Forelimb muscle (tissue), 1 donor: ENCODE data around the gene NT5E. TPM values are rescaled to one million over a fixed set of nuclear protein-coding genes. Genes with fewer than 3 reads are reported as not detected.
A peak's percentile ranks its signal among the peaks of the same experiment; 100 is the strongest.
"Not testable (repeated sequence)": the region's sequence is repeated elsewhere in the genome, so short reads cannot be mapped to it uniquely, and the experiment has no call there.

ENCODE experiments used
- DNase-seq: peaks from one replicate; pipeline ENCODE4 v3.0.0-alpha.2; 2013; ENCODE audit warnings: low read depth
- polyA plus RNA-seq: library from polyadenylated mRNA; unstranded; fragments of 120-200 nt; gene quantifications from one replicate; pipeline ENCODE4 v1.2.1, GENCODE V29; 2013; ENCODE audit not compliant: insufficient read length

NT5E gene
- polyA plus RNA-seq = 20.8 TPM

DNA sequence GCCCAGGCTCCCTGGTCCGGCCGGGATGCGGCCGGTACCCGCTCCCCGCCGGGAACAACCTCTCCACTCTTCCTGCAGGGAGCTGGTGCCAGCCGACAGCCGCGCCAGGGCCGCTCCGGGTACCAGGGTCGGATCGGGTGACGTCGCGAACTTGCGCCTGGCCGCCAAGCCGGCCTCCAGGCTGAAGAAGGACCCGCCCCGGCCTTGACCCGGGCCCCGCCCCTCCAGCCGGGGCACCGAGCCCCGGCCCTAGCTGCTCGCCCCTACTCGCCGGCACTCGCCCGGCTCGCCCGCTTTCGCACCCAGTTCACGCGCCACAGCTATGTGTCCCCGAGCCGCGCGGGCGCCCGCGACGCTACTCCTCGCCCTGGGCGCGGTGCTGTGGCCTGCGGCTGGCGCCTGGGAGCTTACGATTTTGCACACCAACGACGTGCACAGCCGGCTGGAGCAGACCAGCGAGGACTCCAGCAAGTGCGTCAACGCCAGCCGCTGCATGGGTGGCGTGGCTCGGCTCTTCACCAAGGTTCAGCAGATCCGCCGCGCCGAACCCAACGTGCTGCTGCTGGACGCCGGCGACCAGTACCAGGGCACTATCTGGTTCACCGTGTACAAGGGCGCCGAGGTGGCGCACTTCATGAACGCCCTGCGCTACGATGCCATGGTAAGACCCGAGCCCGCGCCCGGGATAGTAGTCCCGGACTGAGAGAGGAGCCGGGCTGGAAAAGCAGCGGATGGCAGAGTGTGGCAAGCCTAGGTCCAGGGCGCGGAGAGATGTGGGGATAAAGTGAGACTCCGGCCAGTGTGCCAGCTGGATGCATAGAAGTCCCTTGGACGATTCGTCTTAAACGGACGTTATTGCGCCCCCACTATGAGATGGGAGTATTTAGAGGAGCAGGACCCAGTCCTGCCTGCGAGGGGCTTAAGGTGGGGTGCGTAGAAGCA is at the start of gene NT5E:
TSS of gene NT5E (plus strand) at position 266 of the 942 bp plus-strand sequence. CDS start at position 323, 57 bp downstream.
- DNase-seq = no peak

DNA sequence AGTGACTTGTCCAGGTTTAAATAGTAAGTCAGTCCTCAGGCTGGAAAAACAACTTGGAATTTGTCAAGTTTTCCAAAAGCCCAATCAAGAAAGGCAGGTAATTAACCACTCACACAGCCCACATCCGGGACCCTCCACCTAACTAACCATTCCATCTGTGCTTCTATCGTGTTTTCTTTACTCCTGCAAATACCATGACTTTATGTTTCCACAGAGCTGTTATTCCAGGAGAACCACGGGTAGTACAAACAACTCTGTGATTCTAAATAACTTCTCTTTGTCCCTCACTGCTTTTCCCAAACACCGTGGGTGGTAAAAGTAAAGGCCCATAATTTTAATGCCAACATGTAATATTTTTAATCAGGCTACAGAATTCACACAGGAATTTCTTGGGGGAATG is 49.6 kb upstream of the NT5E start:
- DNase-seq = no peak

DNA sequence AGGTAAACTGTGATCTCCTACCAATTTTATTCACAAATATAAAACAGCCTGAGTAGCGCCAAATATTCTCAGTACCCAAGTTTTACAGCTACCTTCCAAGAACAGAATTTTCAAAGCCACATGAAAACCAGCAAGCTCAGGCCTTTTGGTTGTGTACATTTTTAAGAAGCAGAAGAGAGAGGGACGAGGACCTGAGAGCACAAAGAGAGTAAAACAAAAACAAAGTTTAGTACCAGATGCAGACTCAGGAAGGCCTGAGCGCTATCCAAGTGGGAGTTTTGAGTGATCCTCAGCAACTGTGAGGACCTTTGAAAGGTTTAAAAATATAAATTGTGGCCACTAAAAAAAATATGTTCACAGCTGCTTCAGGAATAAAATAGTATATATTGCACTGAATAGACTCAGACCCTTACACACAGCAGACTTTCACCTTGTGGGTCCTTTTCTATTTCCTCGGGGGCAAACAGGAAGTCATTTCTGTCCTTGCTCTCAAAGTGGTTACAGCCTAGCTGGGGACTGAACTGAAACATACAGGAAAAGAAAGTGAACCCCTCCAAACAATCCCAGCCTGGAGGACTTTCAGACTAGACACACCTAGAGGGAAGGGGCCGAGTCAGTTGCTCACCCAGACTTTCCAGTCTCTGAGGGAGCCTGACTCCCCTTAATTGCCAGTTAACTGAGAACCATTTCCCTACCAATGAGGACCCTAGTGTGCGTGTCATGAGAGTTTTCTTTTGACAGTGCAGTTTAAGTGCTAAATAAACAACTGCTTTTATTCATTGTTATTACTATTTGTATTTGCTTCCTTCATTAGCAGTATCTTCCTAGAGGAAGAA is 48.5 kb upstream of the NT5E start:
- no peak for DNase-seq

DNA sequence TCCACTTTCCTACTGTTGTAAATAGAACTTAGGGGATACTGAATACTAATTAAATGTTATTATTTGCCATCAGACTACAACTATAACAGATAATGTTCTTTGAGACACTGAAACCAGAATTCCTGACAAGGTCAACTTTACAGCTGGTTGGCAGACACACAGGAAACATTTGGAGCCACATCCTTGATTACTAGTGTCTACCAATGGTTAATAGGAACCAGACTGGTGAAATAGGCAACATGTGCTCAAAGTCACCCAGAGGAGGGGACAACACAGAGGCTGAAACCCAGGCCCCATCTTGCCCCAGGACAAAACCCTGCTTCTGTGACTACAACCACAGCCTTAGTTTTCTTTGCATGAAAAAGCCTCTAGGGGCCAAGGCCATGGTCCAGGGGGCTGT is 47.8 kb upstream of the NT5E start:
- DNase-seq = no peak

DNA sequence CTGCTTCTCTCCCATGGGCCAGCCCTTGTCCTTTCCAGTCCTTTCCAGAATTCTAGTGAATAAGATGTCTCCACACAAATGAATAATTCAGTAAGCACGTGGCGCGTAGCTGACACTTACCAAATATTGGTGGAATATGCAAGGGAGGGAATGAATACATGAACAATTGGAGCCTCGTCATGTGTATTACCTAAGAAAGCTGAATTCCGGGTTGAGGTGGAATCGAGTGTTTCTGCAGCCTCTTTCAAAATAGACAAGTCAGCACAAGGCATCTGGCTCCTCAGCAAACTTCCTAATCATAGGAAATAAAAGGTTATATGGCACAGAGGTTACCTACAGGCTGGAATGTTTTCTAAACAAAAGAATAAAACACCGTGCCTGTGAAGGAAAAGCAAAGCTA is 47.0 kb upstream of the NT5E start:
- no peak for DNase-seq

DNA sequence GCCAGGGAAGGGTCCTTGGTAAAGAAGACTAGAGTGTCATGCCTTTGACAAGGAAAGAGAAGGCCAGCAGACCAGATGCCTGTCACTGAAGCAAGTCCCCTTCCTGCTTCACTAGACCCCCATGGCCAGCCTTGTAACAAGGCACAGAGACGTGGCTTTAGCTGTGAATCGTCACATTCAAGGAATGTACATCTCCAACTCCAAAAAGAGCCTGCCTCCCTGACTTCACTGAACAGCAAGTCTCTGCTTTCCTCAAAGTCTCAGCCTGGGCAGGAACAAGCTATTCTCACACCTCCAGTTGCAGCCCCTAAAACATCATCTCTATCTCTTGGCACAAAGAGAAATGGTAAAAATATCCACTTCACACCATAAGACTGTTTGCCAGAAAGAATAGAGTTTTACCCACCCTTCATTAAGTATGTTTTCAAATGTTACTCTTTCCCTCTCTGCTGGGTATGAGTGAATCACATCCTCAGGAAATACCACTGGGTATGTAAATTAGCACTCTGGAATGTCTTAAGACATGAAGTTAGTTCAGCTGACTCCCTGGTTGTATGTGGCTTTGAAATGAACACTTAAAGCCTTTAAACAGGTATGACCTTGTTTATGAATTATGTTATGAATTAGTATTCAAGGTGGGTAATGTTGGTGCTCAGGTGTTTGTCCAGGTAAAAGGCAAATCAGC is 46.4 kb upstream of the NT5E start:
- no peak for DNase-seq

DNA sequence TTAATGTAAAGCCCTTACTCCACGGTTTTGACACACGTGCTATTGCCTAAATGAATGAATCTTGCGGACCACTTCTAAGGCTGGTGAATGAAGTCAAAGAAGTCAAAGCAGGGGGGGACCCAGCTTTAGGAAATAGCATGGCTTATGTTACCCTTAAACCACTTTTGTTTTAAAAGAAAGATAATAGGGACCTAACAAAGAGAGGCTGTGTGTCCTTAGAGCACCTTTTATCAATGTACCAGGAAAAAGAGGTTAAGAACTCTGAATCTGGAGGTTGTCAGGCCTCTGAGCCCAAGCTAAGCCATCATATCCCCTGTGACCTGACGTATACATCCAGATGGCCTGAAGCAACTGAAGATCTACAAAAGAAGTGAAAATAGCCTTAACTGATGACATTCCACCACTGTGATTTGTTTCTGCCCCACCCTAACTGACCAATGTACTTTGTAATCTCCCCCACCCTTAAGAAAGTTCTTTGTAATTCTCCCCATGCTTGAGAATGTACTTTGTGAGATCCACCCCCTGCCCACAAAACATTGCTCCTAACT is 45.8 kb upstream of the NT5E start:
- not testable (repeated sequence) for DNase-seq

DNA sequence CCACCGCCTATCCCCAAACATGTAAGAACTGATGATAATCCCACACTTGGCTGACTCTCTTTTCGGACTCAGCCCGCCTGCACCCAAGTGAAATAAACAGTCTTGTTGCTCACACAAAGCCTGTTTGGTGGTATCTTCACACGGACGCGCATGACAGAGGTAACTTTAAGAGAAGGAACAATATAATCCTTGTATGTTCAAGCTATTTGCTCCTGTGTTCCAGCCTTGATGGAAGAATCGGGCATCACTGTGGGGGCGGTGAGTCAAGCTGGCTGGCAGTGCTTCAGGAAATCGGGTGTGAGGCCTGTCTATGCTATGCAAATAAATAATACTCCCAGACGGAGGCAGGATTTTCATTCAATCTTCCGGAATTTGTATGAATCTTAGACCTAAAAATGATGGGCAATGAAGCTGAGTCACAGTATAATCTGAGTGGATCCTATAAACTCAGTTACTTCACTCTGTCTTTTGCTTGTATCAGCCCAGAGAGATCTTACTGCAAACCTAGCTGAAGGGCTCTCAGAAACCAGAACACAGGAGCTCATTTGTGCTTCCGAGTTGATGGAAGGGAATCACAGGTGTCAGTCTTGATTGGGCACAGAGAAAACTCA is 45.2 kb upstream of the NT5E start:
- no peak for DNase-seq

DNA sequence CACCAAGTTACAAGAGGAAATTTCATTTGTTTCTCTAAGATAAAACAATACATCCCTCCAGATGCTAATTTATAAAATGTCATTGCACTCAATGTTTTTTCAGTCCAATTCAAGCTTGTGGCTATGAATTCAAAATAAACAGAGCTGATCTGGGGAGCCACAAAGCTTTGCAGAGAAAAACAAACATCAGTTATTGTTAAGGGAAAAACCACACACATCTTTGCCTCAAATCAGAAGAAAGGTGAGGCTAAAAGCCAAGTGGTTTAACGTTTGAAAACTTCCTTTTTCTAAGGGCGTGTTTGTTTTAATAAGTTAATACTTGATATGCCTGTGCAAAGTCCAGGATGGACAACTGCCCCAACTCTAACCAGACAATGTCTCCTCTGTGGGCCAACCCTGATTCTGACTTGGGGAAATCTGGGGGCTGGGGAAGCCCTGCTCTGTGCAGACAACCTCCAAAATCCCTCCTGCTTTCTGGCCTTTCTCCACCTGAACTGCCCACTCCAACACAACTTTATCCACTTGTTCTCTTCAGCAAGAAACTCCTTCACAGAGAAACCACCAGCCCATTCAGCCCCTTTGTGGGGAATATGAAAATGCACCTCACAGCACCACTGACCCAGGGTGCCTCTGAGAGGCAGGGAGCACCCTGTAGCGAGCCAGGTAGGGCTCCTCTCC is 44.6 kb upstream of the NT5E start:
- DNase-seq = no peak

DNA sequence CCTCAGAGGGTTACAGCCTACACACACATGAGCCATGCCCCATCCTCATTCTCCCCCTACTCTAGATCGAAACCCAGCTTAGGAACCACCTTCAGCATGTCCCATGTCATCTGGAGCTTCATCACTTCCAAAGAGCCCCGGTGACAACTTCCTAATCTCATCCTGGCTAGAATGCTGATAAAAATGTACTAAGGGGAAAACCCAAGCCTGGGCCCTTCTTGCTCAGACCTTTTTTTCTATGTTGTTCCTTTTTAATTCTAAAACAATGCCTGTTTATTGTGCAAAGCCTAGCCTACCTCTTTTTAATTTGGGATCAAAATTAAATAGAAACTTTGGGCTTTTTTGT is 44.1 kb upstream of the NT5E start:
- no peak for DNase-seq

DNA sequence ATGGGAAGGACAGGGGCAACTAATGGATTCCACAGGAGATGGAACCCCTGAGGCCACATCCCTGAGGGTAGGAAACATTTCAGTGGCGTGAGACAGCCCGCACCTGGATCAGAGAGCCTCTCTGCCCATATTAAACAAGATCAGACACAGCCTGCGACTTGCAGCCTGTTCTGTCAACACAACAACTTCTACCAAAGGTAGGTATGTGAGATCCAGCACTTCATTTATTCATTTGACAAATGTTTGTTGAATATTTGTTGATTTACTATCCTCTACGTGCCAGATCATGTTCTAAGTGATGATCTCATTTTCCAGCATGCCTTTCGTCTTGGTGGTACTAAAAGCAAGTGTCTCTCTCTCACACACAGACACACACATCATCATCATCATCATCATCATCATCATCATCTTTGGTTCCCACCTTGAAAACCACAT is 43.2 kb upstream of the NT5E start:
- no peak for DNase-seq

DNA sequence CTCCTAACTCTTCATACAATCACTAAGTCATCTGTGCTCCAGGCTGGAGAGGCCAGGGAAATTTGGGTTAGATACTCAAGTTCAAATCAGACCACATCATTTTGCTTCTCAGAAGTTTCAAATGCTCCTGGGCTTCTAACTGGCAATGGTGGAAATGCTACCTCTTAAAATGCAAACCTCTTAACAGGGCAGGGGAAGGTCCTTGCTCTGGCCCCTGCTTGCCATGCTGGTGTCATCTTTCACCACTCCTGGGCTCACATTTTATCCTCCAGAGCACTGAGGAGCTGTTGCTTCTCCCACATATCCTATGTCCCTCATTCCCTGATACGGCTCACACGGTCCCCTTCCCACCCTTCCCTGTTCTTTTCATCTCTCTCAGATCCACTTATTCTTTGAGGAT is 41.8 kb upstream of the NT5E start:
- DNase-seq = no peak

DNA sequence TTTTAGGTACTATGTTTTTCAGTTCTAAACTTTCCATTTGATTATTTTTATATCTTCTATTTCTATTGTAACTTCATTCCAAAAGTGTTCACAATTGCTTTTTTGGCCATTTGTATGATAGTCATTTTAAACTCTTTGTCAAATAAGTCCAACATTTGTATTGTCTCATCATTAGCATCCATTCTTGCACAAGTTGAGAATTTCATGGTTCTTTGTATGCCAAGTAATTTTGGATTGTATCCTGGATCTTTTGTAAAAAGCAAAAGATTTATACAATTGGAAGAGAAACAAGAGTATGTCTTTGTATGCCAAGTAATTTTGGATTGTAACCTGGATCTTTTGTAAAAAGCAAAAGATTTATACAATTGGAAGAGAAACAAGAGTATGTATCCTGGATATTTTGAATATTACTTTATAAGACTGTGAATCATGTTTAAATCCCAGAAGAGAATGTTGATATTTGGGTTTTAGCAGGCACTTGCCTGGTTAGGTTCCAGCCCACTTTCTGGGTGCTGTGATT is 36.9 kb upstream of the NT5E start:
- DNase-seq = peak; percentile 87

DNA sequence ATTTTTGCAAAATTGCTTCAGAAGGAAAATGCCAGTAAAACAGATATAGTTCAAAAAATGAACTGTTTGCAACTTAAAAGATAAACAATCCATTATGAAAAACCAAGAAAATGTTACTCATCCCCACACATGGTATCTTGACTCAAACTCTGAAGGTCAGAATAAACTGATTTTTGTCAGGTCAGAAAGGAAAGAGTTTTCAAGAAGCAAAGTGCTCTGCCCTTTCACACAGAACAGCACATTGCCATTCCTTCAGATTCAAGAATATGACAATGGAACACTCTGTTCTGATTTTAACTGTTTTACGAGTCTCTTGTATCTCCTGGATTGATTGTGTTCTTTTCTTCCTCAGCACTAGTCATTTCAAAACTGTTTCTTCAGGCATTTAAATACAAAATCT is 33.8 kb upstream of the NT5E start:
- DNase-seq = no peak

DNA sequence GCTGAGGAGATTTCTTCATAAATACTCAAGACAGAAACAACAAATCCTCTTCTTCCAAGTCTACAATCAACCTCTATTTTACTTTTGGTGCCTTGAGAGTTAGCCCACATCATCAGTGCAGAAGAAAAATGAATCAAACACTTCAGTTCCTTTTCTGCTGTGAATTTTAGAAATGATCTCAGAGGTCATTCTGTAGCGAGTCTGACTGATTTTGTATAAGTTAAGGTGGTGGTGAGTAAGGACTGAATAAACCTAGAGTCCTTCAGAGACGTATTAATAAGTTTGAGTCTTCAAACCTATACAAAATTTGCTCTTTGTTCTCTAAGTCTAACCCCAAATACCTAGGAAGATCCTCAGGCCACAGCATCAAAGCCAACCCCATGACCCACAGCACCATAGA is 33.1 kb upstream of the NT5E start:
- no peak for DNase-seq

DNA sequence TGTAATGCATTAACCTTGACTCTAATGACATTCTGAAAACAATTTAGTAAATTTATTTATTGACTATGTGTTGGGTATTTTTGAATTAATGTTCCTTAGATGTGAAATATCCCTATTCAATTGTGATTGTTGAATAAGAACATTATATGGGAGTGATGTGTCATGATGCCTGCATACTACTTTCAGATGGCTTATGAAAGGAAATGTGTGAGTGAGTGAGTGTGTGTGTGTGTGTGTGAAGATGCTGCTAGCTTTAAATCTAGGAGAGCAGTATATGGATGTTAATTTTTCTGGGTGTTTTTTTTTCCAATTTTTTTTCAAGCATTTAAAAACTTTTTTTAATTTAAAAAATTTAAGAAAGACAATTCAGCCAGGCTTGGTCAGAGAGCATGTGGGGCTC is 32.5 kb upstream of the NT5E start:
- no peak for DNase-seq

DNA sequence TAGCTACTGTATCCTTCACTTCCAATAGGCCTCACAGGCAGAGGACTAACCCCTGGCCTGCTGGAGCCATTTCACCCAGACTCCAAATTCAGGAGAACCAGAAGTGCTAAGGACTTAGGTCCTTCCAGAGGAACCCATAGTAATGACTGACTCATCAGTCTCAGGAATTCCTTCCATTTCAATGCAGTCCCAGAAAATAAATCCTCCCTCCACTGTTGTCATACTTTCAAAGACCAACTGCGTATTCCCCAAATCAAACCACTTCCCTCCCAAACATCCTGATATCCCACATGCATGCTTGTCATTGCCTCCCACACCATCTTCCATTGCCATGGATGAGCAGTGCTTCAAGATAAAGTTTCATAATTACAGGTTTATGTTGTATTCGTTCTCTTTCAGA is 31.8 kb upstream of the NT5E start:
- no peak for DNase-seq

DNA sequence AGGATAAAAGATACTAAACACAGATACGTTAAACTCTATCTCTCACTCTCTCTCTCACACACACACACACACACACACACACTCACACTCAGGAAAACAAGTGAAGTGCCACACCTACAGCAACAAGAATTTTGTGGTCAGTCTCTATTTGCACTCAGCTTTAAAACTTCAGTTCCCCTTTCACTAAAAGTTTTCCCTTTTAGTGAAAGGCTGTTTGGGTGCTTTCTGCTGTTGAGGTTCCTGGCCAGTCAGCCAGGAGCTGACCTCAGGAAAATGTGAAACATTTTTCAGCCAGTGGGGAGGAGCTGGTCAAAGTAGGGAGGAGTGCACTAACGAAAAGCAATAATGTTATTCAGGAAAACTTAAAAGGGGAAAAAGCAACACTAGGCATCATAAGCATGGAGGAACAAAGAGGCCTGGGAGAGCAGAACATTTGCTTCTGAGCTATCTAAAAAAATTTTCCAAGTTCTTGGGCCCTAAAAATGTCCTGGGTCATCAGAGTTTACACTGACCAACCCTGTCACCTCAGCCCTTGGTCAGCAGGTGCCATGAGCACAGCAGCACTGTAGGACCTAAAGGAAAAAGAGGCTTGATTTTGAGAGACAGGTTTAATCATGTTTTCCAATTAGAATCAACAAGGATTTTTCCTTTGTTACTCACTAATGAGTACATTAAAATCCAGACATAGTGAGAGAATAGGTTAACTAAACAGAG is 30.7 kb upstream of the NT5E start:
- DNase-seq = no peak

DNA sequence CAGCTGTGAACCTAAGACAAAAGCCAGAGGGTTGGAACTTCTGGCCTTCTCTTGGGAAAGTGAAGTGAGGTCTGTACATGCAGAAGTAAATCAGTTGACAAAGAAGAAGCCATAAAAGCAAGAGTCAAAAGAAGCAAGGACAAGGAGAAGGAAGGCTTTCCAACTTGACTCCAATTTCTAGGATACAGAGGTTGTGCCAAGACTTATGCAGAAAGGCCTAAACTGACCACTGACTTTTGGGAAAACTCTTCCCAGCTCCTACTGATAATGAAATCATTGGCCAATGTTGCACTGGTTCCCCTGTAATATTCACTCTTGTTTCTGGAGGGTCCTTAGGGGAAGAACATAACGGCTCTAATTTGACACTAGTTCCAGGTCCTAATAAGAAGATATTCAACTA is 29.3 kb upstream of the NT5E start:
- no peak for DNase-seq

DNA sequence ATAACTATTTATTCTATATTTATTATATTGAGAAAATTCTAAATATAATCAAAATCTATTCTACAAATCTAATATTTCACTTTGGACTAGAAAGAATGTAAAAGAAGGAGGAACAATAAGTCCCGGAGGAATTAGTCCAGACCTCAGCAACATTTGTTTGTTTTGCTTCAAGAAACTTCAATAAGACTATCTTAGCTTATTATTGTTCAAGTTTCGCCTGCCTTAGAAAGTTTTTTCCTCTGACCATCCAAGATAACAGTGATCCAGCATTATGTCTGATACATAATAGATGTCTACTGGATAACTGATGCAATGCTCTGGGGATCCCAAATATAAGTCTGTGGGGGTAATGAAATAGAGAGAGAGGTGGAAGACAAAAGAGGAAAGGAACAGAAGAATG is 28.7 kb upstream of the NT5E start:
- no peak for DNase-seq
